HEK293 (cell line): ENCODE measurements around the gene ACOT9.
A peak's percentile ranks its signal among the peaks of the same experiment; 100 is the strongest.
"Not testable (repeated sequence)": the region's sequence is repeated elsewhere in the genome, so short reads cannot be mapped to it uniquely, and the experiment has no call there.

Source experiments
- CTCF ChIA-PET: fragments of 350-600 bp; formaldehyde crosslinking; extraction: SDS; loops from one replicate; lab custom pipeline; 2021; ENCODE audit warnings: antibody characterized with exemption; lab: Yijun Ruan, JAX
- POLR2A ChIA-PET: fragments of 300-600 bp; formaldehyde crosslinking; extraction: SDS; loops from one replicate; lab custom pipeline; 2020; ENCODE audit warnings: antibody characterized with exemption, inconsistent platforms; lab: Yijun Ruan, JAX
- H3K27ac ChIP-seq: fragments of 200-500 bp; sonication (Bioruptor generic); 2 replicates; pipeline ENCODE4 v1.5.1; 2014; ENCODE audit warnings: low read depth, low read length, control low read depth, inconsistent platforms; ENCODE audit errors: extremely low read depth
- H3K36me3 ChIP-seq, 2 experiments: fragments of 200-500 bp in 1 of 2; sonication (Bioruptor generic) in 1 of 2; 1 replicate in 1 of 2; 2 replicates in 1 of 2; pipeline ENCODE4 v1.5.1; 2014 to 2017; ENCODE audit warnings: inconsistent platforms in 2 of 2, low read length in 2 of 2; ENCODE audit not compliant: control insufficient read depth in 2 of 2, insufficient read depth in 1 of 2
- H3K4me1 ChIP-seq: fragments of 200-500 bp; sonication (Bioruptor generic); 2 replicates; pipeline ENCODE4 v1.5.1; 2014; ENCODE audit warnings: mild to moderate bottlenecking, low read length, inconsistent platforms; ENCODE audit not compliant: control insufficient read depth, insufficient read depth
- H3K4me3 ChIP-seq: 2 replicates; pipeline ENCODE4 v1.5.1; 2011; ENCODE audit warnings: low read depth, mild to moderate bottlenecking, control low read depth, low read length, moderate library complexity
- H3K9me3 ChIP-seq: fragments of 200-500 bp; sonication (Bioruptor generic); 2 replicates; pipeline ENCODE4 v1.5.1; 2014; ENCODE audit warnings: low read depth, low read length, inconsistent platforms; ENCODE audit not compliant: control insufficient read depth, insufficient read depth
- AEBP2 ChIP-seq: fragments of 450-650 bp; formaldehyde crosslinking; IDR thresholded peaks from 2 replicates; pipeline ENCODE4 v1.5.1; 2016; ENCODE audit warnings: missing biosample characterization, missing genetic modification characterization, borderline replicate concordance
- HOXC10 ChIP-seq: sonication (generic); formaldehyde crosslinking; IDR thresholded peaks from 2 replicates; pipeline ENCODE4 v1.8.1; 2023; ENCODE audit warnings: mild to moderate bottlenecking, missing genetic modification reagents
- KLF16 ChIP-seq: fragments of 450-650 bp; formaldehyde crosslinking; IDR thresholded peaks from 2 replicates; pipeline ENCODE4 v1.5.1; 2017; ENCODE audit warnings: missing biosample characterization, missing genetic modification characterization
- MYNN ChIP-seq: fragments of 450-650 bp; formaldehyde crosslinking; IDR thresholded peaks from 2 replicates; pipeline ENCODE4 v1.5.1; 2016; ENCODE audit warnings: missing biosample characterization, missing genetic modification characterization, borderline replicate concordance
- PRDM4 ChIP-seq: fragments of 450-650 bp; formaldehyde crosslinking; IDR thresholded peaks from 2 replicates; pipeline ENCODE4 v1.5.1; 2017; ENCODE audit warnings: missing biosample characterization, missing genetic modification characterization
- ZBTB26 ChIP-seq: fragments of 450-650 bp; formaldehyde crosslinking; optimal IDR thresholded peaks from 2 replicates; pipeline ENCODE3; 2016; ENCODE audit warnings: missing biosample characterization, mild to moderate bottlenecking, missing genetic modification characterization
- ZBTB7A ChIP-seq: fragments of 450-650 bp; formaldehyde crosslinking; IDR thresholded peaks from 2 replicates; pipeline ENCODE4 v1.5.1; 2016; ENCODE audit warnings: low read depth, missing biosample characterization, missing genetic modification characterization
- ZNF121 ChIP-seq: fragments of 450-650 bp; formaldehyde crosslinking; IDR thresholded peaks from 2 replicates; pipeline ENCODE4 v1.5.1; 2016; ENCODE audit warnings: missing biosample characterization, missing genetic modification characterization
- ZNF707 ChIP-seq: fragments of 450-650 bp; formaldehyde crosslinking; IDR thresholded peaks from 2 replicates; pipeline ENCODE4 v1.5.1; 2016; ENCODE audit warnings: missing biosample characterization, missing genetic modification characterization
- ZNF837 ChIP-seq: fragments of 450-650 bp; formaldehyde crosslinking; IDR thresholded peaks from 2 replicates; pipeline ENCODE4 v1.5.1; 2016; ENCODE audit warnings: missing biosample characterization, missing genetic modification characterization

Gene ACOT9

GRCh38 chrX:23692166-23692565, 50.9 kb downstream of the ACOT9 start:
- POLR2A ChIA-PET = no interaction called here
- no peaks in the 10 kb centered on the region for H3K9me3 ChIP-seq
- CTCF ChIA-PET = interaction anchor here (0.6 to 9.1 kb wide), 5 partner anchors 10 to 1707 kb away, joined by 3 to 130 read pairs (median 3); no protein-coding TSS in a partner anchor
- TF ChIP-seq ZNF707 (tag by site-specific recombination) = no peak
- TF ChIP-seq, all 188 proteins: peak for 0
- Histone ChIP-seq H3K27ac (no peak overlapping the region), H3K4me3 (no peak overlapping the region), H3K36me3 (no peaks in the 10 kb centered on the region), H3K4me1 (no peaks in the 10 kb centered on the region)

GRCh38 chrX:23676486-23676885, 66.6 kb downstream of the ACOT9 start:
- not testable (repeated sequence) for H3K4me1 ChIP-seq, H3K4me3 ChIP-seq, H3K27ac ChIP-seq, H3K9me3 ChIP-seq
- peaks cover 36 to 47% of the 10 kb centered on the region in 2 experiments for H3K36me3 ChIP-seq
- TF ChIP-seq ZNF121 (tag by site-specific recombination) = peak; percentile 97
- ChIA-PET CTCF (interaction anchor here (0.7 to 1.0 kb wide), 2 partner anchors 226 to 288 kb away, joined by 3 to 6 read pairs; no protein-coding TSS in a partner anchor), POLR2A (interaction anchor here (0.5 kb wide), 1 partner anchor 254 kb away, joined by 3 read pairs; no protein-coding TSS in a partner anchor)

- Histone ChIP-seq H3K36me3 (peaks cover 22 to 48% of the 10 kb centered on the region in 2 experiments), H3K4me1 (no peaks in the 10 kb centered on the region; the same call in 1 of the 2 replicates), H3K9me3 (no peaks in the 10 kb centered on the region), H3K27ac (no peak overlapping the region), H3K4me3 (no peak overlapping the region)
- ChIA-PET POLR2A (interaction anchor here (0.7 kb wide), 1 partner anchor 839 kb away, joined by 9 read pairs; no protein-coding TSS in a partner anchor), CTCF (interaction anchor here (0.6 to 0.8 kb wide), 2 partner anchors 15 to 1028 kb away, joined by 3 to 4 read pairs; no protein-coding TSS in a partner anchor)
- TF ChIP-seq ZBTB26 = no peak
Measured at GRCh38 chrX:23673108-23673507, 70.0 kb downstream of the ACOT9 start.

GRCh38 chrX:23670528-23670927, 72.5 kb downstream of the ACOT9 start:
- CTCF ChIA-PET = interaction anchor here (1.1 kb wide), 1 partner anchor 13 kb away, joined by 3 read pairs; no protein-coding TSS in a partner anchor

More at GRCh38 chrX:23670528-23670927, 72.5 kb downstream of the ACOT9 start:
- Histone ChIP-seq H3K4me3 (no peak overlapping the region), H3K27ac (no peak overlapping the region), H3K4me1 (no peaks in the 10 kb centered on the region; the same call in 1 of the 2 replicates), H3K36me3 (peaks cover 13 to 32% of the 10 kb centered on the region in 2 experiments), H3K9me3 (no peaks in the 10 kb centered on the region)
- POLR2A ChIA-PET = no interaction called here
- no peak for TF ChIP-seq ZBTB7A (tag by site-specific recombination)
- no peak for TF ChIP-seq HOXC10 (CRISPR knock-in tag)
- no peak for TF ChIP-seq MYNN (tag by site-specific recombination)
- TF ChIP-seq PRDM4 (tag by site-specific recombination) = peak; percentile 85
- TF ChIP-seq AEBP2 = no peak
- TF ChIP-seq KLF16 (tag by site-specific recombination) = no peak
- no peak for TF ChIP-seq ZNF837
